Measurements from ENCODE around the gene PPP1R7.

PPP1R7 gene

GRCh38 chr2:241151934-241152660 is 1.8 kb downstream of the PPP1R7 start:
- no peak overlapping the region for H3K4me3 ChIP-seq (ENCODE audit: low read depth, low read length)
- no peak for TF ChIP-seq CTCF (IDR thresholded peaks at IDR 0.05; ENCODE audit: low read depth, low read length)

- no peak for TF ChIP-seq CTCF (IDR thresholded peaks at IDR 0.05; ENCODE audit: low read depth, low read length)
Measured at GRCh38 chr2:241153616-241154015, 3.3 kb downstream of the PPP1R7 start.

GRCh38 chr2:241154915-241155314 is 4.6 kb downstream of the PPP1R7 start:
- TF ChIP-seq CTCF (IDR thresholded peaks at IDR 0.05; ENCODE audit: low read depth, low read length) = no peak
- H3K4me3 ChIP-seq (ENCODE audit: low read depth, low read length) = no peak overlapping the region

More at GRCh38 chr2:241153616-241154015, 3.3 kb downstream of the PPP1R7 start:
- no peak overlapping the region for H3K4me3 ChIP-seq (ENCODE audit: low read depth, low read length)

- no peak overlapping the region for H3K4me3 ChIP-seq (ENCODE audit: low read depth, low read length)
- TF ChIP-seq CTCF (IDR thresholded peaks at IDR 0.05; ENCODE audit: low read depth, low read length) = no peak
Measured at GRCh38 chr2:241155936-241156335, 5.7 kb downstream of the PPP1R7 start.

GRCh38 chr2:241156971-241157441 is 6.7 kb downstream of the PPP1R7 start:
- no peak for TF ChIP-seq CTCF (IDR thresholded peaks at IDR 0.05; ENCODE audit: low read depth, low read length)
- no peak overlapping the region for H3K4me3 ChIP-seq (ENCODE audit: low read depth, low read length)

GRCh38 chr2:241157841-241158545 is 7.7 kb downstream of the PPP1R7 start:
- H3K4me3 ChIP-seq (ENCODE audit: low read depth, low read length) = no peak overlapping the region
- TF ChIP-seq CTCF (IDR thresholded peaks at IDR 0.05; ENCODE audit: low read depth, low read length) = no peak

- no peak for TF ChIP-seq CTCF (IDR thresholded peaks at IDR 0.05; ENCODE audit: low read depth, low read length)
- H3K4me3 ChIP-seq (ENCODE audit: low read depth, low read length) = no peak overlapping the region
Measured at GRCh38 chr2:241158546-241158900, 8.3 kb downstream of the PPP1R7 start.
